Omental fat pad (tissue), 4 donors: Measurements from ENCODE around the gene PTPN14. TPM values are rescaled to one million over a fixed set of nuclear protein-coding genes. Genes with fewer than 3 reads are reported as not detected.

Source experiments
- ATAC-seq: fragments of 150-250 bp; one replicate; pipeline ENCODE4 v1.9.1; 2016; ENCODE audit warnings: mild to moderate bottlenecking, moderate library complexity; ENCODE audit not compliant: low FRiP score
- DNase-seq: peaks from one replicate; pipeline ENCODE4 v3.0.0-alpha.2; 2019; ENCODE audit warnings: low spot score
- CTCF ChIP-seq, 3 donors: fragments of 450-650 bp; IDR thresholded peaks; one replicate each; pipeline ENCODE4 v1.5.1; 2016 to 2017; ENCODE audit warnings: antibody characterized with exemption in 3 of 3, mild to moderate bottlenecking in 3 of 3, moderate library complexity in 2 of 3
- total RNA-seq, 4 donors: library from RNA; depleted of rRNA; stranded (reverse); fragments of >200 nt; gene quantifications; one replicate each; pipeline ENCODE4 v1.1.0, GENCODE V29; 2016

PTPN14 gene
- total RNA-seq, 4 donors from 2014 or later = 27.1 to 39.1 (median 35.7) TPM

- TF ChIP-seq CTCF (IDR thresholded peaks at IDR 0.05) = no peak
- DNase-seq (no peak), ATAC-seq (no peak)
Observed at GRCh38 chr1:214567481-214567980, 16.1 kb upstream of the PTPN14 start.

DNA sequence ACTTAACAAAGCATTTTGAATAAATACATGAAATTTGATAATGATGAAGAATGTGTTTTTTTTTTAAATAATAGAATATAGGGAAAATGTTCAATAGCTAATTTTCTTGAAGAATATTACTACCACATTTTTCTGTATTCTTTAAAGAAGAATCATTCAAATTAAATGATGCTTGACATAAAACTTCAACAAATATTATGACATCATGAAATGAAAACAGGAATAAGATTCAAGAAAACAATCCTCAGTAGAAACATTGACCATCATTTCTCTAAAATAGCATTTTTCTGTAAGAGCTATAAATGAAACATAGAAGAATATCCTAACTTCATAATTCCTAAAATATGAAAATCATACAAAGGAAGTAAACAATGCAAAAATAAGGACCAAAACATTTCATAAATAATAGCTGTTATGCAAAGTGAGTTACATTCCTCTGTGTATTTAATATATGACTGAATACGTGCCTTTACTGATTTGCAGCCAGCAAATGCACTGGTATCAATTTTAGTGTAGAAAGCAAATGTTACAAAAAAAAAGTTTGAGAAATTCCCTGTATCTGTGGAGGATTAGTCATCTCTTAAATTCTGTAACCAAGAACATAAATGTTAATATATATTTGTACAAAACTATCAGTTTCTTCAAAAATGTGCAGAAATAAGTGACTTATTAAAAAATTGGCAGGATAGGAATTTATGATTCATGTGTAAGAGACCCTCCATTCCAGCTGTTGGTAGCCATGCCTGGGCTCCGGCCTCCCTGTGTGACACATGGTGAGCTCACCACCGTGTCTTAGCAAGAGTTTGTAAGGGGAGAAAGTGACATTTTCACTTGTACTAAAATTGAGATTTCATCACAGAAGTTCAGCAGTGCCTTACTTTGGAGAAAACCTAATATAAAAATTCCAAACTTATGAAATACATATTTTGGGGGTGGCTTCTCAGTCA, 15.0 kb upstream of the PTPN14 start:
- TF ChIP-seq CTCF (IDR thresholded peaks at IDR 0.05) = no peak
- DNase-seq = no peak
- ATAC-seq = no peak

GRCh38 chr1:214565310-214565709, 13.9 kb upstream of the PTPN14 start:
- DNase-seq (no peak), ATAC-seq (no peak)
- TF ChIP-seq CTCF (IDR thresholded peaks at IDR 0.05) = no peak

GRCh38 chr1:214563881-214564280, 12.5 kb upstream of the PTPN14 start:
- ATAC-seq = no peak
- no peak for TF ChIP-seq CTCF (IDR thresholded peaks at IDR 0.05)

GRCh38 chr1:214557952-214558735, 6.7 kb upstream of the PTPN14 start:
- DNase-seq = no peak
- peak; percentile 84 for ATAC-seq
- TF ChIP-seq CTCF (IDR thresholded peaks at IDR 0.05) = no peak

More at GRCh38 chr1:214563881-214564280, 12.5 kb upstream of the PTPN14 start:
- DNase-seq = no peak

- no peak for ATAC-seq
- no peak for DNase-seq
- TF ChIP-seq CTCF (IDR thresholded peaks at IDR 0.05) = no peak
Observed at GRCh38 chr1:214553142-214553710, 1.8 kb upstream of the PTPN14 start.
